ENCODE data around the gene XPA.

GRCh38 chr9:97647996-97648395 lies 49.1 kb downstream of the XPA start:
- TF ChIP-seq EP300 (IDR thresholded peaks at IDR 0.05) (no peak), CTCF (IDR thresholded peaks at IDR 0.05) (no peak)
